GM18505 (cell line): ENCODE measurements around the gene GXYLT1.
A peak's percentile ranks its signal among the peaks of the same experiment; 100 is the strongest.
"Not testable (repeated sequence)": the region's sequence is repeated elsewhere in the genome, so short reads cannot be mapped to it uniquely, and the experiment has no call there.

Experiments used
- ATAC-seq: cut with Tn5 transposase; IDR thresholded peaks from one replicate; pipeline ENCODE4 v1.9.1; 2021; ENCODE audit not compliant: unreplicated experiment
- POLR2A ChIP-seq: IDR thresholded peaks from 4 replicates; pipeline ENCODE4 v1.6.1; 2011; ENCODE audit warnings: borderline replicate concordance; ENCODE audit not compliant: insufficient read depth, insufficient read length; ENCODE audit errors: extremely low read depth

GXYLT1 gene

DNA sequence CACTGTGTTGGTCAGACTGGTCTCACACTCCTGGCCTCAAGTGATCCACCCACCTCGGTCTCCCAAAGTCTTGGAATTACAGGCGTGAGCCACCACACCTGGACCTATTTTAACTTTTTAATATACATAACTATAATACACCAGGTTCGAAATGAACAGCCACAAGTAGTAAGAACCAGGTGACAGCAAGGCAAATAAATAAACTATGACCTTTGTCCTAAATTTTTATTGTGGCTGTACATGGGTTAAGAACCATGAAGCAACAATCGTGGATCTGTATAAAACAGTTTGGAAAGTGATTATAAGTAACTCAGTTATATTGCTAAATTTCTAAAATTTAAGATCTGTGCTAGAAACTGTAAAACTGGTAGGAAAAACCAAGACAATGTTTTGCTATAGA is 41.5 kb downstream of the GXYLT1 start:
- no peak for ATAC-seq
- TF ChIP-seq POLR2A, result no peak

DNA sequence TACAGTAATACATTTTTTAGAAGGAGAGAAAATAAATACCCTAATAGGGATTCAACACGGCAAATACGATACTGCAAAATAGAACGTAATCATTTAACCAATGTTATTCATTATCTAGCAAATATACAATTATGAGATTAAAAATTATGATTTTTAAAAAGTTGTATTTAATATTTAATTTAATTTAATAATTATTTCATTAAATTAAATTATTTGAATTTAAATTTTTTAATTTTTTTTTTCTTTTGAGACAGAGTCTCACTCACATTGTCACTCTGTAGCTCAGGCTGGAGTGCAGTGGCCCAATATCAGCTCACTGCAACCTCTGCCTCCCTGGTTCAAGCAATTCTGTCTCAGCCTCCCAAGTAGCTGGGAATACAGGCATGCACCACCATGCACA is 42.0 kb downstream of the GXYLT1 start:
- ATAC-seq, result no peak
- TF ChIP-seq POLR2A, result no peak

DNA sequence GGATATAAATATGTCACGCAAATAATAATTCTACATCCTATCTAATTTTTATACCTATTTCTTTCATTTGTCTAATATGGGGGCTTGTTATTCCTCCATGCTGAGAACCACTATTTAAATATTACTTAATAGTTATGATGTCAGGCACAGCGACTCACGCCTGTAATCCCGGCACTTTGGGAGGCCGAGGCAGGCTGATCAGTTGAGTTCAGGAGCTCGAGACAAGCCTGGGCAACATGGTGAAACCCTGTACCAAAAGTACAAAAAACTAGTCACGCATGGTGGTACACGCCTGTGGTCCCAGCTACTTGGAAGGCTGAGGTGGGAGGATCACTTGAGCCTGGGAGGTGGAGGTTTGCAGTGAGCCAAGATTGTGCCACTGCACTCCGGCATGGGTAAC is 45.2 kb downstream of the GXYLT1 start:
- ATAC-seq, result no peak
- TF ChIP-seq POLR2A, result no peak

DNA sequence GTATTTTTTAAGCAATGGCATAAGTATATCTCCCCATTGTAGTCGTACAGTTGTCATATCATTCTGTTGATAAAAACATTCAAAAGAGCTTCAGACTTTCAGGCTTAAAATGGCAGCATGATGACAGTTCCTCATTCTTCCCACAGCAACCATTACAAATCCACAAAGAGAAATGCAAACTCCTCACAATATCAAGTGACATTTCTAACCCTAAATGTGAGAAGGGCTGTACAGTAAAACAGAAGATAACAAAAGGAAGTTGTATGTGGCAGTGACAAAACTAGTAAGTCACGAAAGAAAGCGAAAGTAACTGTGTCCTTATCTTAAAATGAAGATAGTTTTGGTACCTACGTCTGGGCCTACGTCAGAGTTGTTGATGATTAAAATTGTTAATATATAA is 46.7 kb downstream of the GXYLT1 start:
- no peak for TF ChIP-seq POLR2A
- ATAC-seq, result peak; percentile 87

DNA sequence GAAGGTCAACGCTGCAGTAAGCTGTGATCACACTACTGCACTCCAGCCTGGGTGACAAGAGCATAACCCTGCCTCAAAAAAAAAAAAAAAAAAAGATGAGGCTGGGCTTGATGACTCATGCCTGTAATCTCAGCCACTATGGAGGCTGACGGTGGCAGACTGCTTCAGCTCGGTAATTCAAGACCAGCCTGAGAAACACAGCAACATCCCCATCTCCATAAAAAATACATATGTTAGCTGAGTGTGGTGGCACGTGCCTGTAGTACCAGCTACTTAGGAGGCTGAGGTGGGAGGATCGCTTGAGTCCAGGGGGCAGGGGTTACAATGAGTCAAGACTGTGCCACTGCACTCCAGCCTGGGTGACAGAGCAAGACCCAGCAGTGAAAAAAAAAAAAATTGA is 50.4 kb downstream of the GXYLT1 start:
- TF ChIP-seq POLR2A, result no peak
- ATAC-seq, result no peak

DNA sequence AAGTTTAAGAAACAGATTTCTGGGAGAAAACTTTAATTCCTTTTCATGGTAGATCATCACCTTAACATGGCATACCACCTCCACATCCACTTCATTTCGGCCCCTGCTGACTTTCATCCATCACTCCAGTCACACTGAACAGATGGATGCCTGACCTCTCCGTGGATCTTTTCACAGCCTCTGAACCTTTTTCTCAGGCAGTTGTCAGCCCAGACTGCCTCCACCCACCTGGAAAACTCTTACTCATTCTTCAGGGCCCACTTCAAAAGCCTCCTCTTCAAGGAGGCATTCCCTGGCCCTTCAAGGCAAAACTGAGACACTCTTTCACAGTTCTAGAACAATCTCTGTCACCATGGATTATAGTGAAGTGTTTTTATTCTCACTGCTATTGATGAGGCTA is 52.9 kb downstream of the GXYLT1 start:
- no peak for TF ChIP-seq POLR2A
- ATAC-seq, result no peak

DNA sequence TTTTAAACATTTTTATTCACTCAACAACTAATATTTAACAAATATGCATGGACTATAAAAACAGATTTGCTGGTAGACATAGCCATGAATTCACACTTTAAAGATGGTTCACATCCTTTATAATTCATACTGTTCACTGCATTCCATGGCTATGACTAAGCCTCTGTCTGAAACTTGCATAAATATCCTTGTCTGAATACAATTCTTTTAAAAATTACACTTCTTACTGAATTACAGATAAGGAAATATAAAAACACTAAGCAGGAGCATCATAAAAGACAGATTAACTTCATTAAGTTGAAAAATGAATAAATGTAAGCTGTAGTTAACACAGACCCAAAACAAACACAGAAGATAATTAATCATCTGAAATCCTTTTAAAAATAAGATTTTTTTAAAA is 53.8 kb downstream of the GXYLT1 start:
- TF ChIP-seq POLR2A, result no peak

DNA sequence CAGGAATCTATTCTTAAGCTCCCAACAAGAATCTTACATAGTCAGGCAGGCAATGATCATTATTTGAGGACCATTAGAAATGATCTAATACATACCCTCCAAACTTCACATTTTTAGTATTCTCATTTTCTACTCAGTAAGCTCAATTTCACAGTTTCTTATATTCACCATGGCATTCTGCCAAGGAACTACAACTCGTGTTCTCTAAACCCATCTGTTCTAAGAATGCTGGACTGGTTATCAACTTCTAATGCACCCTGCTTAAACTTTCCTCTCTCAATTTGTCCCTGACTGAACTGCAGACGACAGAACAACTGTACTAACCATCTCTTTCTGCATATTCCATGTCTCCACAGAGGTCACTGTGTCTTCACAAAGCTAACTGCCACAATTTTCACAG is 58.6 kb downstream of the GXYLT1 start:
- ATAC-seq, result no peak
- TF ChIP-seq POLR2A, result no peak

More for the DNA sequence above, 53.8 kb downstream of the GXYLT1 start:
- ATAC-seq, result no peak

DNA sequence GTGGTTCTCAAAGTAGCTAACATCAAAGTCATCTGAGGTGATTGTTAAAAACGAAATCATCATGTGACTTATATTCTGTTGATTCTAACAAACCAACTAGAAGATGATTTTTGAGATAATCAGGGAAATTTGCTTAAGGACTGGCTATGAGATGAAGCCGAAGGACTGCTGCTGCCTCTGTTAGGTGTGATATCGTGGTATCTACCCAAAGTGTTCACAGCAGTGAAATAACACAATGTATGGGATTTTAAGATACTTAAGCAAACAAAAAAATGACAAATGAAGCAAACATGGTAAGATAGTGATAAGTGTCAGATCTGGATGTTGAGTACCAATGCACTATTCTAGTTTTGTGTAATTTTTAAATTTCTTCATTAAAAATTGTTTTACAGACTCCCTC is 59.1 kb downstream of the GXYLT1 start:
- no peak for ATAC-seq
- no peak for TF ChIP-seq POLR2A

DNA sequence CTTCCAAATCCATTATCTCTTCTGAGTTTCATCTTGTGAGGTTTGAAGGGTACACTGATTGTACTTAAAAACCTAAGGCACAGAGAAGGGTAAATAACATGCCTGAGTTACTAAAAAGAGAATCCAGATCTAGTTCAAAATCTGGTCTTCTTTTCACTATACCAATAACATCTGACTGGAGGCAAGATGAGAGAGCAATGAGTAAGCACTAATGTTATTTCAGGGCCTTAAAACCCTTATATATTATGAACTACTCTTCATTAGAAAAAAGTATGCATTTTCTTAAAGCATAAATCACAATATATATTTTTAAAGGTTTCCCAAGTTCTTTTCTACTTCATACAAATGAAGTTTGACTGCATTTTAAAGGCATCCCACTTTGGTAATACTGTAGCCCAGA is 60.2 kb downstream of the GXYLT1 start:
- no peak for TF ChIP-seq POLR2A
- no peak for ATAC-seq

DNA sequence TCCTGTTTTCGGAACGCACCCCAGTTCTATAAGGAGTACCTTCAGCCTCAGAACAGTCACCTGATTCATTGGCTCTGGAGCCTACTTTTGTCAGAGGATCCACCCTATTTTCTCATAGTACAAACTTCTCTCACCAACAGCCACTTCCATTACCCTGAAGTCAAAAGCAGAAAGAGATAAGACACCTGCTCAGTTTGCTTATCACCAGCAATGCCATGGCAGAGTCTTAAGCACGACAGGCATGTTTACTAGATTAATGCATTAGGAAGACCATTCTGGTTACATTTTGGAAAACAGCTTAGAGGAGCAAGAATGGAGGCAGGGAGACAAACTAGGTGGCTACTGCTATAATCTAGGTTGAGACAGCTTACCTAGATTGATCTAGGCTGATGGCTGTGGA is 67.7 kb downstream of the GXYLT1 start:
- no peak for ATAC-seq
- TF ChIP-seq POLR2A, result no peak

DNA sequence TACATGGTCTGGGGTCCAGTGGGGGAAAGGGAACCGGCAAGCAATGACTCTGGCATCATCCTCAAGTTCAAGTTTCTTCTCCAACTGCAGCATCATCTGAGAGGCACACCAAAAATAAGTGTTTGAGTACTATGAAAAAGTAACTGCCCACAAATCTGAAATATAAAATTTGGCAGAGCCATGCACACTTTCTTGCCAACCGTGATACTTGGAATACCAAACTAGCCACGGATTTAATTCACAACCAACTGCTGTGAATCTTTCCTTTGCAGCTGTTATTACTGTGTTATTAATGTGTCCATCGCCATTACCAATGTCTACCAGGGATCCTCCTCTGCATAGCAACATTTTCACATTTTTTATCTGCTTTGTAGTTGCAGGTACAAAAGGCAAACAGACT is 74.6 kb downstream of the GXYLT1 start:
- no peak for ATAC-seq
- TF ChIP-seq POLR2A, result no peak

DNA sequence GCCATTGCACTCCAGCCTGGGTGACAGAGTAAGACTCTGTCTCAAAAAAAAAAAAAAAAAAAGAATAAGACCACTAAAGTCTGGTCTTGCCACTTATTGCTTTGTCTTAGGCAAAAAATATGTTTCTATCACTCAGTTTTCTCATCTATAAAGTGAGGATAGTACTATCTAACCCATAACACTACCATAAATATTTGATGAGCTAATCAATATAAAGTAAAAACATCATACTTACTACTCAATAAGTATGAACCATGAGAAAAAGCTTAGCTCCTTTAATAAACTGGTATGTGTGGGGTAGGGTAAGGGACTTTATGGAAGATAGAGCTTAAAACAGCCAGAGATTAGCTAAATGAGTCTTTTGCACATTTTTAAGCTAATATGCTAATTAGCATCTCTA is 85.5 kb downstream of the GXYLT1 start:
- no peak for TF ChIP-seq POLR2A
- no peak for ATAC-seq

DNA sequence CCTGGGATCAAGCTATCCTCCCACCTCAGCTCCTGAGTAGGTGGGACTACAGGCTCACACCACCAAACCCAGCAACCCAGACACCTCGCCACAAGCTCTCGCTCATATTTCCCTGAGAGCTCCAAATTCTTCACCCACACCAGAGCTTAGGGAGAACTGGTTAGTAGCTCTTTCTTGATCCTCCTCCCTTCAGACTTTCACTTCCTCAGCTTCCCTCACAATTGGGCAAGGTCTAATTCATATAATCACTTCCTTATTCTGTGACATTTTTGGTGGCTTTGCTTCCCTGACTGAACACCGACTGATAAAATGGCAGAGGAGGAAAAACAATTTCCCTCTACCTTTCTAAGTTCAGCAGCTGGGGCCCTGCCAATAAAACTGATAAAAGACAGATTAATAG is 88.5 kb downstream of the GXYLT1 start:
- ATAC-seq, result peak; percentile 90
- no peak for TF ChIP-seq POLR2A

DNA sequence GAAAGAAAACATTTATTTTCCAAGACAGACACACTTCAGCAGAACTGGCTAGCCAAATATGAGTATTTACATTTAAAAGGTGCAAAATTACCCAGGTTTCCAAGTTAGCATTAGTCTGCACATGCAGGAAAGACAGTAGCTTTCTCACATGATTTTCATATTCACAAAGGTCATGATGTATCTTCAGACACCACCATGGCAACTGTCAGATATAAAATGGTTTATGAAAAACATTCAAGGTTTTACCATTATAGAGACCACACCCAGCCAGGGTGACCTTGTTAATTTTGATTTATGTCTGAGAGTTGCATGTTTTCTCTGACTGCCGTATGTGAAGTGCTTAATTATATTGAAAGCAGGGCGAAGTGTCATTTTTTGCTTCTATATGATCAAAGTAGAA is 91.2 kb downstream of the GXYLT1 start:
- ATAC-seq, result no peak
- TF ChIP-seq POLR2A, result no peak

DNA sequence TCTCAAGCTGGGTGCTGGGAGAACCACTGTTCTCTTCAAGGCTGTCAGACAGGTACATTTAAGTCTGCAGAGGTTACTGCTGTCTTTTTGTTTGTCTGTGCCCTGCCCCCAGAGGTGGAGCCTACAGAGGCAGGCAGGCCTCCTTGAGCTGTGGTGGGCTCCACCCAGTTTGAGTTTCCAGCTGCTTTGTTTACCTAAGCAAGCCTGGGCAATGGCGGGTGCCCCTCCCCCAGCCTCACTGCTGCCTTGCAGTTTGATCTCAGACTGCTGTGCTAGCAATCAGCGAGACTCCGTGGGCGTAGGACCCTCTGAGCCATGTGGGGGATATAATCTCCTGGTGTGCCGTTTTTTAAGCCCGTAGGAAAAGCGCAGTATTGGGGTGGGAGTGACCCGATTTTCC is 95.7 kb downstream of the GXYLT1 start:
- not testable (repeated sequence) for ATAC-seq
